Mammary epithelial cell (primary cell): ENCODE measurements around the gene KLHDC8A.

ENCODE experiments used
- EZH2 ChIP-seq: IDR thresholded peaks from 2 replicates; pipeline ENCODE4 v1.6.1; 2012; ENCODE audit warnings: low read length, inconsistent platforms, borderline replicate concordance
- TF ChIP-seq, protein P1 (sequence below), 2 donors: IDR thresholded peaks in 1 of 2; conservative IDR thresholded peaks in 1 of 2; 2 replicates each; pipeline ENCODE4 v1.5.1; 2011 to 2012; ENCODE audit warnings: inconsistent platforms in 2 of 2, low read length in 2 of 2, mild to moderate bottlenecking in 2 of 2, control low read depth in 1 of 2, low read depth in 1 of 2; ENCODE audit not compliant: insufficient read depth in 1 of 2; ENCODE audit errors: extremely low read depth in 1 of 2

DNA sequence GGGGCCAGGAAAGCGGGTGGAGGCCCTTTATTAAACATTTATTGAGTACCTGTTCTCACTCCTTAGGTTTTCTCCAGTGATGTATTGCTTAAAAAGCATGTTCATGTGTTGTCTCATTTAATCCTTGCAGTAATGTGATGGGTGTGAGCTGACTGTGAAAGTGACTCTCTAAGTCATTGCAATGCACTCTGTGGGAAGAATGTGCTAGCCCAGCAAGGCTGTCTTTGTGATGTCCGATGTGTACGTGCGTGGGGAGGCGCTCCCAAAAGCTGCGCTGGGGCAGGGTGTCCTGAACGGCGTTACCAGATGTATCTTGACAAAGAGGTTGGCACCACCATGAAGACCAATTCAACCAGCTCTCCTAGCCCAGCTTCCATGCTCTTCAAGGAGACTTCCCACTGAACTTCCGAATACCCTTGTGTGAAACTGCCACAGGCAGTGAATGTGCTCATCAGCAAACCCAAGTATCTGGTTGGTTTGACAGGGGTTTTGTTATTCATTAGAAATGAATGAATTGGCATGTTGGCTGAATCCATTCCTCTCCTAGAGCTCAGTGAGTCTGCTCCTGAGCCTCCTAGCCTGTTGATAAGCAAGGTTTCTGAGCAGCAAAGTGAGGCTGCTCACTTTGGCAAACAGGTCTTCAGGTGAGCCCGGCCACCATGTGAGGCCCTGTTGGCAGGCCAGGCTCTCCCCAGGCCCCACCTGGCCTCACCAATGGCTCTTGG is 63.2 kb downstream of the KLHDC8A start:
- TF ChIP-seq, protein P1, sequence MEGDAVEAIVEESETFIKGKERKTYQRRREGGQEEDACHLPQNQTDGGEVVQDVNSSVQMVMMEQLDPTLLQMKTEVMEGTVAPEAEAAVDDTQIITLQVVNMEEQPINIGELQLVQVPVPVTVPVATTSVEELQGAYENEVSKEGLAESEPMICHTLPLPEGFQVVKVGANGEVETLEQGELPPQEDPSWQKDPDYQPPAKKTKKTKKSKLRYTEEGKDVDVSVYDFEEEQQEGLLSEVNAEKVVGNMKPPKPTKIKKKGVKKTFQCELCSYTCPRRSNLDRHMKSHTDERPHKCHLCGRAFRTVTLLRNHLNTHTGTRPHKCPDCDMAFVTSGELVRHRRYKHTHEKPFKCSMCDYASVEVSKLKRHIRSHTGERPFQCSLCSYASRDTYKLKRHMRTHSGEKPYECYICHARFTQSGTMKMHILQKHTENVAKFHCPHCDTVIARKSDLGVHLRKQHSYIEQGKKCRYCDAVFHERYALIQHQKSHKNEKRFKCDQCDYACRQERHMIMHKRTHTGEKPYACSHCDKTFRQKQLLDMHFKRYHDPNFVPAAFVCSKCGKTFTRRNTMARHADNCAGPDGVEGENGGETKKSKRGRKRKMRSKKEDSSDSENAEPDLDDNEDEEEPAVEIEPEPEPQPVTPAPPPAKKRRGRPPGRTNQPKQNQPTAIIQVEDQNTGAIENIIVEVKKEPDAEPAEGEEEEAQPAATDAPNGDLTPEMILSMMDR (conservative IDR thresholded peaks at IDR 0.05 in 1 of 2, IDR thresholded peaks at IDR 0.05 in 1 of 2; ENCODE audit: extremely low read depth in 1 of 2, insufficient read depth in 1 of 2, low read depth in 1 of 2, low read length in 2 of 2): no peak
- TF ChIP-seq EZH2: no peak
